Occipital lobe (tissue), 2 donors: Measurements from ENCODE around the gene ARMCX4. TPM values are rescaled to one million over a fixed set of nuclear protein-coding genes. Genes with fewer than 3 reads are reported as not detected.
"Not testable (repeated sequence)": the region's sequence is repeated elsewhere in the genome, so short reads cannot be mapped to it uniquely, and the experiment has no call there.

Experiments
- DNase-seq: peaks from one replicate; lab custom pipeline; 2025; lab: John Stamatoyannopoulos, UW
- total RNA-seq: library from RNA; depleted of rRNA; stranded (reverse); fragments of >200 nt; gene quantifications from one replicate; pipeline ENCODE4 v1.2.3, GENCODE V29; 2014

Gene ARMCX4
- total RNA-seq = 14.5 TPM

GRCh38 chrX:101485212-101485949, at the start of gene ARMCX4:
Gene ARMCX4 (plus strand): TSS chrX:101485456. CDS start chrX:101488590, 3,134 bp downstream.
- peak; percentile 56 for DNase-seq

DNA sequence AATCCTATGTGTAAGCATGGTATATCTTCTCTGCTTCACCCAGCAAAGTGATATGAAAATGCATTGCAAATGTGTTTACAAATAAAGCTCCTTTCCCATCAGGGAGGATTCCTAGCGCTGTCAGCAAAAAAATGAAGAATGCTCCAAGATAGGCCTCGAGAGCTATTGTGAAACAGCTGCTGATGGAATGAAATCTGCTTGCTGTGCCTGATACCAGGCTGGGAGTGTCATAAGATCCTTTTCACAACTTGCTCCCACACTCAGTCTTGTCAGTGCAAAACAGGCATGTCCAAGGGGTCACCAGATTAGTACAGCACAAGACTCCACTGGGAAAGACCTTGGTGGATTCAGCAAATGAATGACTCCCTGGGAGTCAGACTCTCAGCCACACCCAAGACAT, 43.2 kb upstream of the ARMCX4 start:
- no peak for DNase-seq

GRCh38 chrX:101449279-101449678, 36.0 kb upstream of the ARMCX4 start:
- no peak for DNase-seq

DNA sequence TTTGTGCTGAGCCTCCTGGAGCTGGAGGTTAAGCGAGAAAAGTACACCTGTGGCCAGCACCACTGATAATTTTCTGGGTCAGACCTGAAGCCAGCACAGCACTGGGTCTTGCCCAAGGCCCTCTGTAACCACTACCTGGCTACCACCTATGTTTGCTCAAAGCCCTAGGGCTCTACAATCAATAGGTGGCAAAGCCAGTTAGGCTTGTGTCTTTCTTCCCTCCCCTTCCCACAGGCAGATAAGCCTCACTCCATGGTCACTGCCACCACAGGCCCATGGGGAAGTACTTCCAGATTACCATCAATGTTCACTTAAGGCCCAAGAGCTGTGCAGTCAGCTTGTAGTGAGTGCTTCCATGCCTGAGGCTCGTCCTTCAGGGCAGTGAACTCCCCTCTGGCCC, 35.2 kb upstream of the ARMCX4 start:
- DNase-seq = no peak

DNA sequence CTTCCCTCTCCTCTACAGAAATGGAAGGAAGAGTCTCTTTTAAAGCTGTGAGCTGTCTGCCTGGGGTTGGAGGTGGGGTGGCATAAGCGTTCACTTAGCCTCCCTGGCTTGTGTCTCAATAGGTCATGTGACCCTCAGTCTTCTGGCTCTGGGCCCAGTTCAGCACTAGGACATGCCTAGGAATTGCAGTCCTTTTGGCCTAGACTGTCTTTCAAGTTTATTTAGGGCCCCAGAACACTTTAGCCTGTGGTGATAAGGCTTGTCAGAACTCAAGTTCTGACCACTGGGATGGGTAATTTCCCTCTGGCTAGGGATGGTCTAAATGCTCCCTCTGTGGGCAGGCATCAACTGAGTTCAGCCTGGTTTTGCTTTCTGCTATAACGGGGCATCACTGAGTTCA, 34.3 kb upstream of the ARMCX4 start:
- DNase-seq = no peak

DNA sequence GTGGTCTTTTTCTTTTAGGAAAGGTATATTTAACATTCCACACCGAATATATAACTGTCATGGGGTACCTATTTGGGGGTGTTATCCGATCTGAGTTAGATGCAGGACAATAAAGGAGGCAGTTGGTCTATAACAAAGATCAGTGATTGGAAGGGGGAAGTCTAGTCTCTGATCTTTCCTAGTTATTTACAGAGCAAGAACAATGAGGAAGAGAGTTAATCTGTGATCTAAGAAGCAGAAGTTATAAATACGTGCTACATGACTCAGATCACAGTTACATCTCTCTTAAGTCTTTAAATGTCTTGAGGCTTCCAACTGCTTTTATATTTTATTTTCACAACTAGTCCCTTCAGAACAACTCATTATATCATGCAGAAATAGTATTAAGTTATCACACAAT, 33.2 kb upstream of the ARMCX4 start:
- no peak for DNase-seq

DNA sequence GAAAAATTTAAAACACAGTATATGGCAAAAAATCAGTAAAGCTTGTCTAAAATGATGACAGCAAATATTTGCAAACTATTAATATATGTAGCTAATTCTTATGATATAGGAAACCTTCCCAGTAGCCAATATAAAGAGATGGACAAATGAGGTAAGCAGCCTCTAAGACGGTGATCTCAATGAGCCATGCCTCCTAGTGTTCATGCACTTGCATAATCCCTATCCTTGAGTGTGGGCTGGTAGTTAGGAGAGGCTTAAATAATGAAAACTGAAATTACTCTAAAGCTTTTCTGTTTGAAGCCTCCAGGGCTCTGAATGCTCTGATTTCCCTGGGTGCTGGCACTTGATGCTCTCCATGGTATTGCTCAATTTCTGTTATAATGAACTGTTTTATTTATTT, 24.6 kb upstream of the ARMCX4 start:
- DNase-seq = no peak

- DNase-seq = no peak
Measured at GRCh38 chrX:101462892-101463291, 22.4 kb upstream of the ARMCX4 start.

DNA sequence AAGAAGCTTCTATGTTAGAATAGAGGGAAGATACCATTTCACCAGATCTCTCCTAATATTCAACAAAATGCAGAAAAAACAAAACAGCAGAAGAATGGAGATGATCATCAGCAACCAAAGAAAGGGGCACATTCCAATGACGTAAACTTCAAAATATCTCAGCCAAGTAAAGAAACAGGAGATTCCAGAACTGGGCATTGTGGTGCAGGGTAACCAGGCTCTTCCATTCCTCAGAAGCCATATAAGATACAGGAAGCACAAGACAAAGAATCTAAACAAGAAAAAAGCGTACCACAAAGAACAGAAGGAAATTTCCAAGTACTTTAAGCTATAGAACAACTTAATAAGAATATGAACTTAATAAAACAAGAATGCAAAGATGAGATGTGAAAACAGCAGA, 6.9 kb upstream of the ARMCX4 start:
- DNase-seq = no peak

GRCh38 chrX:101482296-101482695, 3.0 kb upstream of the ARMCX4 start:
- DNase-seq = no peak

GRCh38 chrX:101483705-101484104, 1.6 kb upstream of the ARMCX4 start:
- no peak for DNase-seq

- no peak for DNase-seq
Measured at GRCh38 chrX:101484135-101484534, 1.1 kb upstream of the ARMCX4 start.

- DNase-seq = no peak
Measured at GRCh38 chrX:101488796-101489195, 3.5 kb downstream of the ARMCX4 start.

DNA sequence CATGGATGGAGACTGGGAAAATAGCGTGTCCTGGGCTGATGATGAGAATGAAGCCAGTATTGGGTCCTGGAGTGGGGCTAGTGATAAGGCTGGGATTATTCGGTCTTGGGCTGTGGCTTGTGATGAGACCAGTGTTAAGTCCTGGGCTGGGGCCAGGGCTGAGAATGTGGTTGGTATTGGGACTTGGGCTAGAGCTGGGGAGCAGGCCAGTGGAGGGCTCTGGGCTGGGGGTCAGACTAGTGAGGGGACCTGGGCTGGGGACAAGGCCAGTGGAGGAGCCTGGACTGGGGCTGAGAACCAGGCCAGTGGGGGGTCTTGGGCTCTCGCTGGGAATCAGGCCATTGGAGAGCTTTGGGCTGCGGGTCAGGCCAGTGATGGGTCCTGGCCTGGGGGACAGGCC, 6.7 kb downstream of the ARMCX4 start:
- no peak for DNase-seq

DNA sequence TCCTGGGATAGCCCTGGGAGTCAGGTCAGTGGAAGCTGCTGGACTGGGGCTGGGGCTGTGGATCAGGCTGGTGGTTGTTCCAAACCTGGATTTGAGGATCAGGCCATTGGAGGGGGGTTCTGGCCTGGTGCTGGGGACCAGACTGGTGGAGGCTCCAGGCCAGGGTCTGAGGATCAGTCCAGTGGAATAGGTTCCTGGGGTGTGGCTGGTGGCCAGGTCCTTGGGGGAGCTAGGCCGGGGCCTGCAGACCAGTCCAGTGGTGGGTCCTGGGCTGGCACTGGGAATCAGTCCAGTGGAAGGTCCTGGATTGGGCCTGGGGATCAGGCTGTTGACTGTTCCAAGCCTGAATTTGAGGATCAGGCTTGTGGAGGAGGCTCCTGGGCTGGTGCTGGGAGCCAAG, 8.0 kb downstream of the ARMCX4 start:
- no peak for DNase-seq

DNA sequence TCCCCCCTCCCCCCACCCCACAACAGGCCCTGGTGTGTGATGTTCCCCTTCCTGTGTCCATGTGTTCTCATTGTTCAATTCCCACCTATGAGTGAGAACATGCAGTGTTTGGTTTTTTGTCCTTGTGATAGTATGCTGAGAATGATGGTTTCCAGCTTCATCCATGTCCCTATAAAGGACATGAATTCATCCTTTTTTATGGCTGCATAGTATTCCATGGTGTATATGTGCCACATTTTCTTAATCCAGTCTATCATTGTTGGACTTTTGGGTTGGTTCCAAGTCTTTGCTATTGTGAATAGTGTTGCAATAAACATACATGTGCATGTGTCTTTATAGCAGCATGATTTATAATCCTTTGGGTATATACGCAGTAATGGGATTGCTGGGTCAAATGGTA, 17.7 kb downstream of the ARMCX4 start:
- DNase-seq = not testable (repeated sequence)

DNA sequence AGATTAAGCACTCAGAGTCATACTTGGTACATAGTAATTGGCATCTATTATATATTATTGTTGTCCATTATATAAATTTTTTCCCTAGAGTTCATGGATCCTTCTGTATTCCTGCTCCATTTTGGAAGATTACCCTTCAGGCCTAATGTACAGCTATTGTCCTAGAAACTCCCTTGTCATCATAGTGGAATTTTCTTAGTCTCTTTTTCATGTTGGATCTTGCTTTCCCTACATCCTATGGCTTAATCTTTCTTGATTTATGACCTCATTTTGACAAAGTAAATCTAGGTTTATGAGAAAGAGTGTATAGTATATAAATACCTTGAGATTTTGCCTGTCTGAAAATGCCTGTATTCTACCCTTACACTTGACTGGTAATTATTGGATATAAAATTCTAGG, 22.1 kb downstream of the ARMCX4 start:
- DNase-seq = no peak

GRCh38 chrX:101507986-101508385, 22.7 kb downstream of the ARMCX4 start:
- DNase-seq = no peak

DNA sequence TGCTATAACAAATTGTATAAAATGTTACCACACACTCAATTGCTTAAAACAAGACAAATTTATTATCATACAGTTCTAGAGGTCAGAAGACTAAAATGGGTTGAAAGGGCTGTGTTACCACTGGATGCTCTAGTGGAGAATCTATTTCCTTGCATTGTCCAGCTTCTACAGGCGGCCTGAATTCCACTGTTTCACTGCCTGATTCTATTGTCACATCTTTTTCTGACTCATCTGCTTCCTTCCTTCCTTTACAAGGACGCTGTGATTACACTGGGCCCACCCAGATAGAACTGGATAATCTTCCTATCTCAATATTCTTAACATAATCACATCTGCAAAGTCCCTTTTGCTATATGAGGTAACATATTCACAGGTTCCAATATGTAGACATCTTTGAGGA, 45.7 kb downstream of the ARMCX4 start:
- DNase-seq = no peak

Other genes starting within 250 kb of the ARMCX4 start
- gene TAF7L, start 194.1 kb upstream of the ARMCX4 start, total RNA-seq = 0.16 TPM
- 5.6 TPM for gene TIMM8A, start 136.7 kb upstream of the ARMCX4 start, total RNA-seq
- 0.94 TPM for gene BTK, start 99.3 kb upstream of the ARMCX4 start, total RNA-seq
- gene RPL36A, start 94.4 kb upstream of the ARMCX4 start, total RNA-seq = 287 TPM
- 20.7 TPM for gene GLA, start 77.5 kb upstream of the ARMCX4 start, total RNA-seq
- 92.5 TPM for gene HNRNPH2, start 77.2 kb upstream of the ARMCX4 start, total RNA-seq
- 118 TPM for gene ARMCX1, start 65.1 kb downstream of the ARMCX4 start, total RNA-seq
- gene ARMCX6, start 132.5 kb downstream of the ARMCX4 start, total RNA-seq = 19.7 TPM
- gene ARMCX3, start 137.7 kb downstream of the ARMCX4 start, total RNA-seq = 70.7 TPM
- 68.6 TPM for gene ARMCX2, start 174.4 kb downstream of the ARMCX4 start, total RNA-seq